SK-N-SH treated with all-trans-retinoic acid at 6 μM for 48 hours (cell line): ENCODE data around the gene TBCK.

ENCODE experiments used
- ARNTL ChIP-seq: fragments of 450-650 bp; formaldehyde crosslinking; IDR thresholded peaks from 2 replicates; pipeline ENCODE4 v1.5.0; 2020; ENCODE audit warnings: low read depth, mild to moderate bottlenecking, moderate library complexity, borderline replicate concordance
- GLIS3 ChIP-seq: fragments of 250-450 bp; sonication (Bioruptor Pico); IDR thresholded peaks from 2 replicates; pipeline ENCODE4 v1.5.0; 2020; ENCODE audit warnings: mild to moderate bottlenecking, moderate library complexity
- OSR1 ChIP-seq: fragments of 250-450 bp; sonication (Bioruptor Pico); IDR thresholded peaks from 2 replicates; pipeline ENCODE4 v1.8.0; 2022; ENCODE audit warnings: moderate library complexity, mild to moderate bottlenecking, inconsistent platforms
- PPARA ChIP-seq: fragments of 250-450 bp; sonication (Bioruptor Pico); IDR thresholded peaks from 2 replicates; pipeline ENCODE4 v1.5.0; 2020; ENCODE audit warnings: mild to moderate bottlenecking, borderline replicate concordance
- SNAI2 ChIP-seq: fragments of 250-450 bp; sonication (Bioruptor Pico); IDR thresholded peaks from 2 replicates; pipeline ENCODE4 v1.5.0; 2020; ENCODE audit warnings: mild to moderate bottlenecking, moderate library complexity
- TF ChIP-seq, protein P1 (sequence below): fragments of 250-450 bp; sonication (Bioruptor Pico); IDR thresholded peaks from 2 replicates; pipeline ENCODE4 v1.5.1; 2020; ENCODE audit warnings: low read depth, mild to moderate bottlenecking, moderate library complexity
- TF ChIP-seq, protein P2 (sequence below): fragments of 250-450 bp; sonication (Bioruptor Pico); IDR thresholded peaks from 2 replicates; pipeline ENCODE4 v1.8.0; 2021; ENCODE audit warnings: low read depth, mild to moderate bottlenecking, moderate library complexity, borderline replicate concordance
- TF ChIP-seq, protein P3 (sequence below): fragments of 250-450 bp; sonication (Bioruptor Pico); IDR thresholded peaks from 2 replicates; pipeline ENCODE4 v1.8.0; 2020; ENCODE audit warnings: mild to moderate bottlenecking, moderate library complexity, borderline replicate concordance
- TF ChIP-seq, protein P4 (sequence below): fragments of 250-450 bp; sonication (Bioruptor Pico); IDR thresholded peaks from 2 replicates; pipeline ENCODE4 v1.5.0; 2020; ENCODE audit warnings: mild to moderate bottlenecking, moderate library complexity

DNA sequence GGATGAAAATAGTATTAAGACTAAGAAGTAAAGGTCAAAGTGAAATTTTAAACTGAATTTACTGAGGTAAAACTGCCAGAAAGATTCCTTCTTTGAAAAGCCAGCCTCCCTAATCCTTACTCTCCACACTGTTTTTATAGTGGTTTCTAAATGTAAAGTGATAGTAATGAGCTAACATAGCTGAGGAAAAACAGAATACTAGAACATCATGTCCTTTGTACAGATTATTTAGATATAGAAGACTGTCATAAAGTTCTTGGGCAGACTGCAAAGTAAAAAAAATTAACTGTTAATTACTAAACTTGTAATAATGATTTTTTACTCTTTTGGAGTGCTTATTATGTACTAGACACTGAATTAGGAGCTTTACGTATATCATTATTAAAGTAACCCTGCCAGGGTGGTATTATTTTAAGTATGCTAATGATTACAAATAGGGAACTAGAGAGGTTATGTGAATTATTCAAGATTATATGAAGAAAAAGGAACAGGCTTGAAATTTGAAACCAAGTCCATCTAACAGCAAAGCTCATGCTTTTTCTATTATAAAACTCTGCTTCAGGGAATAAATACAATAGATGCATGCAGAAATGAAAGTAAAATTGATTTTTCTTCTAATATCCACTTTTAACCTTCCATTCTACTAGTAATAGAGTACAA, 150.5 kb downstream of the TBCK start:
- TF ChIP-seq ARNTL: no peak
- no peak for TF ChIP-seq SNAI2
- no peak for TF ChIP-seq GLIS3 (CRISPR knock-in tag)
- TF ChIP-seq, protein P1, sequence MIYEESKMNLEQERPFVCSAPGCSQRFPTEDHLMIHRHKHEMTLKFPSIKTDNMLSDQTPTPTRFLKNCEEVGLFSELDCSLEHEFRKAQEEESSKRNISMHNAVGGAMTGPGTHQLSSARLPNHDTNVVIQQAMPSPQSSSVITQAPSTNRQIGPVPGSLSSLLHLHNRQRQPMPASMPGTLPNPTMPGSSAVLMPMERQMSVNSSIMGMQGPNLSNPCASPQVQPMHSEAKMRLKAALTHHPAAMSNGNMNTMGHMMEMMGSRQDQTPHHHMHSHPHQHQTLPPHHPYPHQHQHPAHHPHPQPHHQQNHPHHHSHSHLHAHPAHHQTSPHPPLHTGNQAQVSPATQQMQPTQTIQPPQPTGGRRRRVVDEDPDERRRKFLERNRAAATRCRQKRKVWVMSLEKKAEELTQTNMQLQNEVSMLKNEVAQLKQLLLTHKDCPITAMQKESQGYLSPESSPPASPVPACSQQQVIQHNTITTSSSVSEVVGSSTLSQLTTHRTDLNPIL (CRISPR knock-in tag): no peak
- no peak for TF ChIP-seq PPARA (CRISPR knock-in tag)
- TF ChIP-seq, protein P2, sequence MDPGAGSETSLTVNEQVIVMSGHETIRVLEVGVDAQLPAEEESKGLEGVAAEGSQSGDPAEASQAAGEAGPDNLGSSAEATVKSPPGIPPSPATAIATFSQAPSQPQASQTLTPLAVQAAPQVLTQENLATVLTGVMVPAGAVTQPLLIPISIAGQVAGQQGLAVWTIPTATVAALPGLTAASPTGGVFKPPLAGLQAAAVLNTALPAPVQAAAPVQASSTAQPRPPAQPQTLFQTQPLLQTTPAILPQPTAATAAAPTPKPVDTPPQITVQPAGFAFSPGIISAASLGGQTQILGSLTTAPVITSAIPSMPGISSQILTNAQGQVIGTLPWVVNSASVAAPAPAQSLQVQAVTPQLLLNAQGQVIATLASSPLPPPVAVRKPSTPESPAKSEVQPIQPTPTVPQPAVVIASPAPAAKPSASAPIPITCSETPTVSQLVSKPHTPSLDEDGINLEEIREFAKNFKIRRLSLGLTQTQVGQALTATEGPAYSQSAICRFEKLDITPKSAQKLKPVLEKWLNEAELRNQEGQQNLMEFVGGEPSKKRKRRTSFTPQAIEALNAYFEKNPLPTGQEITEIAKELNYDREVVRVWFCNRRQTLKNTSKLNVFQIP (CRISPR knock-in tag): no peak
- TF ChIP-seq, protein P3, sequence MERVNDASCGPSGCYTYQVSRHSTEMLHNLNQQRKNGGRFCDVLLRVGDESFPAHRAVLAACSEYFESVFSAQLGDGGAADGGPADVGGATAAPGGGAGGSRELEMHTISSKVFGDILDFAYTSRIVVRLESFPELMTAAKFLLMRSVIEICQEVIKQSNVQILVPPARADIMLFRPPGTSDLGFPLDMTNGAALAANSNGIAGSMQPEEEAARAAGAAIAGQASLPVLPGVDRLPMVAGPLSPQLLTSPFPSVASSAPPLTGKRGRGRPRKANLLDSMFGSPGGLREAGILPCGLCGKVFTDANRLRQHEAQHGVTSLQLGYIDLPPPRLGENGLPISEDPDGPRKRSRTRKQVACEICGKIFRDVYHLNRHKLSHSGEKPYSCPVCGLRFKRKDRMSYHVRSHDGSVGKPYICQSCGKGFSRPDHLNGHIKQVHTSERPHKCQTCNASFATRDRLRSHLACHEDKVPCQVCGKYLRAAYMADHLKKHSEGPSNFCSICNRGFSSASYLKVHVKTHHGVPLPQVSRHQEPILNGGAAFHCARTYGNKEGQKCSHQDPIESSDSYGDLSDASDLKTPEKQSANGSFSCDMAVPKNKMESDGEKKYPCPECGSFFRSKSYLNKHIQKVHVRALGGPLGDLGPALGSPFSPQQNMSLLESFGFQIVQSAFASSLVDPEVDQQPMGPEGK (CRISPR knock-in tag): no peak
- no peak for TF ChIP-seq OSR1 (CRISPR knock-in tag)
- TF ChIP-seq, protein P4, sequence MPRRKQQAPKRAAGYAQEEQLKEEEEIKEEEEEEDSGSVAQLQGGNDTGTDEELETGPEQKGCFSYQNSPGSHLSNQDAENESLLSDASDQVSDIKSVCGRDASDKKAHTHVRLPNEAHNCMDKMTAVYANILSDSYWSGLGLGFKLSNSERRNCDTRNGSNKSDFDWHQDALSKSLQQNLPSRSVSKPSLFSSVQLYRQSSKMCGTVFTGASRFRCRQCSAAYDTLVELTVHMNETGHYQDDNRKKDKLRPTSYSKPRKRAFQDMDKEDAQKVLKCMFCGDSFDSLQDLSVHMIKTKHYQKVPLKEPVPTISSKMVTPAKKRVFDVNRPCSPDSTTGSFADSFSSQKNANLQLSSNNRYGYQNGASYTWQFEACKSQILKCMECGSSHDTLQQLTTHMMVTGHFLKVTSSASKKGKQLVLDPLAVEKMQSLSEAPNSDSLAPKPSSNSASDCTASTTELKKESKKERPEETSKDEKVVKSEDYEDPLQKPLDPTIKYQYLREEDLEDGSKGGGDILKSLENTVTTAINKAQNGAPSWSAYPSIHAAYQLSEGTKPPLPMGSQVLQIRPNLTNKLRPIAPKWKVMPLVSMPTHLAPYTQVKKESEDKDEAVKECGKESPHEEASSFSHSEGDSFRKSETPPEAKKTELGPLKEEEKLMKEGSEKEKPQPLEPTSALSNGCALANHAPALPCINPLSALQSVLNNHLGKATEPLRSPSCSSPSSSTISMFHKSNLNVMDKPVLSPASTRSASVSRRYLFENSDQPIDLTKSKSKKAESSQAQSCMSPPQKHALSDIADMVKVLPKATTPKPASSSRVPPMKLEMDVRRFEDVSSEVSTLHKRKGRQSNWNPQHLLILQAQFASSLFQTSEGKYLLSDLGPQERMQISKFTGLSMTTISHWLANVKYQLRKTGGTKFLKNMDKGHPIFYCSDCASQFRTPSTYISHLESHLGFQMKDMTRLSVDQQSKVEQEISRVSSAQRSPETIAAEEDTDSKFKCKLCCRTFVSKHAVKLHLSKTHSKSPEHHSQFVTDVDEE: no peak
